ENCODE measurements around the gene OR5B17.
"Not testable (repeated sequence)": the region's sequence is repeated elsewhere in the genome, so short reads cannot be mapped to it uniquely, and the experiment has no call there.

Gene OR5B17

DNA sequence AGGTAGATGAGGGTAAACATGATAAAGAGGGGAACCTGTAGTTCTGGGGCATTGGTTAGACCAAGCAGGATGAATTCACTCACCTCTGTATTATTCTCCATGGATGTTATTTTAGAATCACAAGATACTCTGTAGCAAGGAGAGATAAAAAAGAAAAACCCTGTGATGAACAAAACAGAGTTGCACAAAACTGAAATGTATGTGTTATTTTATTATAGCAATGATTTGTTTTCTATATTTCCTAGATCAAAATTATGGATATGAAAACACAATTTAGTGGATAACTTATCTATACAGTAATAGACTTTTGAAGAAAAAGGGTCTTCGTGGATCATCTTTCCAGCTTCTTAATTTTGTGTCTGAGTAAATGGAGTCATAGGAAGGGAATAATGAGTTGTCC is at the start of gene OR5B17:
Gene OR5B17, minus strand, starts transcription at position 101 of the 400 bp plus-strand sequence. Its CDS starts 0 bp downstream, at position 101.
- no peak for DNase-seq

- no peak for DNase-seq
Measured at GRCh38 chr11:58406774-58407173, 47.9 kb upstream of the OR5B17 start, which contains the start of gene OR5B3. Gene OR5B3, minus strand, starts transcription at chr11:58406874. Its CDS starts 3,465 bp downstream, at chr11:58403409.

- DNase-seq = not testable (repeated sequence)
Measured at GRCh38 chr11:58399622-58400021, 40.8 kb upstream of the OR5B17 start.

DNA sequence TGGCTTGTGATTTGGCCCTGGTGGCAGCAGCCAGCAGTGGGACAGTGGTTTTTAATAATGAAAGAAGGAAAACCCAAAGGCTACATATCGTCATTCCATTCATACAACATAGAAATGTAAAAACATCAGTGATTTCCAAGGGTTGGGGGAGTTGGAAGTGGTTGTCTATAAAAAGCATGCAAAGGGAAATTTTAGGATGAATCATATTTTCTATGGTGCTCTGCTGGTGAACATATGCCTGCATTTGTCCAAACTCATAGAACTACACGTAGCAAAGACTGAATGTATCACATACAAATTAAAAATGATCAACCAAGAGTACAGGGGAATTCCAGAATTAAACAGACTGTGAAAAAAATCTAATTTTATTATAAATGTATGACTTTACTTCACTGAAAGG is 36.7 kb upstream of the OR5B17 start:
- no peak for DNase-seq

- no peak for DNase-seq
Measured at GRCh38 chr11:58394195-58394594, 35.3 kb upstream of the OR5B17 start.

GRCh38 chr11:58392746-58393145 is 33.9 kb upstream of the OR5B17 start:
- no peak for DNase-seq

- no peak for DNase-seq
Measured at GRCh38 chr11:58391879-58392278, 33.0 kb upstream of the OR5B17 start.

DNA sequence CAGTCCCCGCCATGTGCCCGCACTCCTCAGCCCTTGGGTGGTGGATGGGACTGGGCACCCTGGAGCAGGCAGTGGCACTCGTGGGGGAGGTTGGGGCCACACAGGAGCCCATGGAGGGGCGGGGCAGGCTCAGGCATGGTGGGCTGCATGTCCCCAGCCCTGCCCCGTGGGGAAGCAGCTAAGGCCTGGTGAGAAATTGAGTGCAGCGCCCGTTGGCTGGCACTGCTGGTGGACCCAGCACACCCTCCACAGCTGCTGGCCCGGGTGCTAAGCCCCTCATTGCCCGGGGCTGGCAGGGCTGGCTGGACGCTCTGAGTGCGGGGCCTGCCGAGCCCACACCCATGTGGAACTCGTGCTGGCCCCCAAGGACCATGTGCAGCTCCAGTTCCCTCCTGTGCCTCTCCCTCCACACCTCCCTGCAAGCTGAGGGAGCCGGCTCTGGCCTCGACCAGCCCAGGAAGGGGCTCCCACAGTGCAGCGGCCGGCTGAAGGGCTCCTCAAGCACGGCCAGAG is 31.7 kb upstream of the OR5B17 start:
- no peak for DNase-seq

DNA sequence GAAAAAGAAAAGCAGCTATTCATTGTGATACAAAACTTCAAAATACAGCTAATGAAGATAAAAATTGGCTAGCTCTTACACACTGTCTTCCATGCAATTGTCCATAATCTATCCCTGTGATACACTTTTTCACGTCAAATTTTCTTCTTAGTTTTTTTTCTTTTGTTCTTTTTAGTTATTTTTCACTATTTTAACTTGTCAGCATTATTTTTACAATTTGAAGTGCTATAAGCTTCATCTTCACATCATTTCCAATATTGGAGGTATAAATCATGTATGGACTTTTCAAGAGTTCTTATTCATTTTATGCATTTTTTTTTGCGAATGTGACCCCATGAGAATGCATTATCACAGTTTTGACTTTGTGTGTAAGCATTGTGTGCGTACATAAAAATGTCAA is 4.1 kb downstream of the OR5B17 start:
- DNase-seq = no peak

- DNase-seq = no peak
Measured at GRCh38 chr11:58345204-58345603, 13.7 kb downstream of the OR5B17 start.

- DNase-seq = no peak
Measured at GRCh38 chr11:58334708-58335107, 24.2 kb downstream of the OR5B17 start.

- no peak for DNase-seq
Measured at GRCh38 chr11:58330861-58331260, 28.0 kb downstream of the OR5B17 start.

- no peak for DNase-seq
Measured at GRCh38 chr11:58318532-58318931, 40.3 kb downstream of the OR5B17 start.

GRCh38 chr11:58316142-58316541 is 42.7 kb downstream of the OR5B17 start:
- DNase-seq = no peak
